ENCODE measurements around the gene GPR107. TPM values are rescaled to one million over a fixed set of nuclear protein-coding genes. Genes with fewer than 3 reads are reported as not detected.

GPR107 gene
- total RNA-seq, 2 experiments from 2014 or later = 10.4 to 24.3 TPM

GRCh38 chr9:130072515-130073235, 19.0 kb downstream of the GPR107 start:
- CTCF ChIA-PET (ENCODE audit: unreplicated experiment) = no interaction called here
- H4K20me1 ChIP-seq (ENCODE audit: insufficient read depth, low read length) = no peaks in the 10 kb centered on the region
- BruUV-seq (replicated peaks) = no TSS peak
- no peaks in the 10 kb centered on the region for H3K9me2 ChIP-seq (ENCODE audit: insufficient read depth, low read length)
- no peak overlapping the region for H3K27ac ChIP-seq (ENCODE audit: low read depth, low read length, poor library complexity, severe bottlenecking)
- intact Hi-C loops (cut with micrococcal nuclease; ENCODE audit: unreplicated experiment) = no loop called here
- TF ChIP-seq CTCF (conservative IDR thresholded peaks at IDR 0.05; ENCODE audit: low read length) = no peak
- POLR2A ChIA-PET = interaction anchor here (0.6 kb wide), 1 partner anchor 85 kb away, joined by 6 read pairs; no protein-coding TSS in a partner anchor
- peaks cover 49% of the 10 kb centered on the region; the same call in 1 of the 2 replicates for H3K79me2 ChIP-seq (ENCODE audit: insufficient read depth, low read depth, low read length)
- H3K4me2 ChIP-seq (ENCODE audit: low read length) = no peak overlapping the region
- H3K36me3 ChIP-seq (ENCODE audit: insufficient read depth, low read length) = peaks cover 28% of the 10 kb centered on the region
- no peaks in the 10 kb centered on the region for H3K9me3 ChIP-seq (ENCODE audit: low read length)
- no peaks in the 10 kb centered on the region for H3K4me1 ChIP-seq (ENCODE audit: insufficient read depth, low read length, poor library complexity, severe bottlenecking)
- DNase-seq (ENCODE audit: low spot score) = no peak
- no peak overlapping the region for H3K4me3 ChIP-seq (ENCODE audit: low read depth, low read length, poor library complexity, severe bottlenecking)
- no peak overlapping the region for H2AFZ ChIP-seq (ENCODE audit: low read length)

GRCh38 chr9:130073373-130073772, 19.7 kb downstream of the GPR107 start:
- H3K4me3 ChIP-seq (ENCODE audit: low read depth, low read length, poor library complexity, severe bottlenecking) = no peak overlapping the region
- CTCF ChIA-PET (ENCODE audit: unreplicated experiment) = no interaction called here

More at GRCh38 chr9:130073373-130073772, 19.7 kb downstream of the GPR107 start:
- Histone ChIP-seq H3K79me2 (ENCODE audit: insufficient read depth, low read depth, low read length) (peaks cover 42% of the 10 kb centered on the region; the same call in 1 of the 2 replicates), H4K20me1 (ENCODE audit: insufficient read depth, low read length) (no peaks in the 10 kb centered on the region), H3K4me2 (ENCODE audit: low read length) (no peak overlapping the region), H2AFZ (ENCODE audit: low read length) (no peak overlapping the region), H3K36me3 (ENCODE audit: insufficient read depth, low read length) (peaks cover 33% of the 10 kb centered on the region), H3K4me1 (ENCODE audit: insufficient read depth, low read length, poor library complexity, severe bottlenecking) (no peaks in the 10 kb centered on the region), H3K9me3 (ENCODE audit: low read length) (no peaks in the 10 kb centered on the region), H3K9me2 (ENCODE audit: insufficient read depth, low read length) (no peaks in the 10 kb centered on the region), H3K27ac (ENCODE audit: low read depth, low read length, poor library complexity, severe bottlenecking) (no peak overlapping the region)
- TF ChIP-seq EZH2phosphoT487 (IDR thresholded peaks at IDR 0.05; ENCODE audit: borderline replicate concordance, low read depth, low read length) (no peak), CTCF (conservative IDR thresholded peaks at IDR 0.05; ENCODE audit: low read length) (no peak)
- DNase-seq (ENCODE audit: low spot score) = no peak
- POLR2A ChIA-PET = no interaction called here
- no TSS peak for BruUV-seq (replicated peaks)
- intact Hi-C loops (cut with micrococcal nuclease; ENCODE audit: unreplicated experiment) = no loop called here
